KOPT-K1 (cell line): ENCODE data around the gene TMEM225.

ENCODE experiments used
- H3K27ac ChIP-seq: fragments of 200-600 bp; sonication (generic); 2 replicates; pipeline ENCODE4 v1.5.1; 2016; ENCODE audit warnings: antibody characterized with exemption, mild to moderate bottlenecking, low read depth, low read length; ENCODE audit not compliant: poor library complexity, severe bottlenecking
- H3K36me3 ChIP-seq: fragments of 200-600 bp; sonication (generic); 2 replicates; pipeline ENCODE4 v1.5.1; 2017; ENCODE audit warnings: antibody characterized with exemption, mild to moderate bottlenecking, low read length, moderate library complexity; ENCODE audit not compliant: insufficient read depth
- H3K9me3 ChIP-seq: fragments of 200-600 bp; sonication (generic); 2 replicates; pipeline ENCODE4 v1.5.1; 2017; ENCODE audit warnings: antibody characterized with exemption, low read length, mild to moderate bottlenecking; ENCODE audit not compliant: insufficient read depth, poor library complexity, severe bottlenecking

TMEM225 gene

DNA sequence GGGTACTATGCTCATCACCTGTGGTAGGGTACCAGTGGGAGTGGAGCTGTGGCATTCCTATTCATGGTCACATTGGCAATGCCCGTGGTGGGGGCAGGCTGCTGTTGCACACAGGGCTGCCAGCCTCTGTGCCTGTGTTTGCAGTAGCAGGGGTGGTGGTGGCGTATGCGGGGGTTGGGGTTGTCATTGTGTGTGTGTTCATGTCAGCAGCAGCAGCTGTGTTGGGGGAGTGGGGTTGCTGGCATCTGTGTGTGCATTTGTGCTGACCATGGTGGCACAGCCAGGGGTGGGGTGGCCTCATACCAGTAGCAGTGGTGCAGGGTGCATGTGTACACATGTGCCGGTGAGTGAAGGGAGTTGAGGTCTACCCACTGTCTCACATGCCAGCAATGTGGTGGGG lies 34.4 kb downstream of the TMEM225 start:
- Histone ChIP-seq H3K9me3 (no peaks in the 10 kb centered on the region), H3K36me3 (no peaks in the 10 kb centered on the region), H3K27ac (no peak overlapping the region)

DNA sequence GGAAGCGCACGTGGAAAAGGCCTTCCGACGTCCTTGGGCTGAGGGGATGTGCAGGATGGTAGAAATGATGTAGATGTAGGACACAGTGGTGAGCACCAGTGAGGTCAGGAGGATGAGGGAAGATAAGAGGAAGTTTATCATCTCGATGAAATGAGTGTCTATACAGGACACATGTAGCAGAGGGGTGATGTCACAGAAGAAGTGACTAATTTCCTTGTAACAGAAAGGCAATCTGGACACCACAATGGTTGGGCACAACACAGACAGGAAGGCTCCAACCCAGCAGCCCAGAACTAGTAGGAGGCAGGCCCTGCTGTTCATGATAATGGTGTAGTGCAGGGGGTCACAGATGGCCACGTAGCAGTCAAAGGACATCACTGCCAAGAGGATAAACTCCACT lies 44.3 kb downstream of the TMEM225 start:
- Histone ChIP-seq H3K9me3 (no peaks in the 10 kb centered on the region), H3K27ac (no peak overlapping the region), H3K36me3 (no peaks in the 10 kb centered on the region)

DNA sequence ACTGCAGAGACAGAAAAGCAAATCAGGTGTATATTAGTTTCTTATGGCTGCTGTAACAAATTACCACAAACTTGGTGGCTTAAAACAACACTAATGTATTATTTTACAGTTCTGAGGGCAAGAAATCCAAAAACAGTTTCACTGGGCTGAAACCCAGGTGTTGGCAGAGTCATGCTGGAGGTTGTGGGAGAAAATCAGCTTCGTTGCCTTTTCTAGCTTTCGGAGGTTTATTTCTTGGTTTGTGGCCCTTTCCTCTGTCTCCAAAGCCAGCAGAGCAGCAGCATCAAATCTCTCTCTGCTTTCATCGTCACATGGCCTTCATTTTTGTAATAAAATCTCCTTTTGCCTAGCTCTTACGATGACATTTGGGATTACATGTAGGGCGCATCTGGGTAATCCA lies 46.3 kb downstream of the TMEM225 start:
- Histone ChIP-seq H3K36me3 (no peaks in the 10 kb centered on the region), H3K9me3 (no peaks in the 10 kb centered on the region), H3K27ac (no peak overlapping the region)

DNA sequence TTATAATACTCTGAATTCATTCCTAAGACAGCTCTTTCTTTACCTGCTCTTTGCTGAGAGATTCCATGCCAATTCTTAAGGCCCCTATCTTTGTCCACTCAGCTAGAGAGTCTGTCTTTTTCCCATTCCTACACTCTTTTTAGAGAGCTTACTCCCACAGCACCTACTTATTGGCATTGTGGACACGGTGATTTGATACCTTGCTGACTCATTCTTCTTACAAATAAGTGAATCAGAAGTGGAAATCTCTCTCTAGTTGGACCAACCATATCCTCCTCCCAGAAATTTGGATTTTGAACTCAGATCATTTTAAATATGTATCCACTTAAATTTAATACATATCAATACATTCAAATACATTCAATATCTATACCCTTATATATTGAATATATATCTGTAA lies 46.8 kb downstream of the TMEM225 start:
- H3K9me3 ChIP-seq, result no peaks in the 10 kb centered on the region

DNA sequence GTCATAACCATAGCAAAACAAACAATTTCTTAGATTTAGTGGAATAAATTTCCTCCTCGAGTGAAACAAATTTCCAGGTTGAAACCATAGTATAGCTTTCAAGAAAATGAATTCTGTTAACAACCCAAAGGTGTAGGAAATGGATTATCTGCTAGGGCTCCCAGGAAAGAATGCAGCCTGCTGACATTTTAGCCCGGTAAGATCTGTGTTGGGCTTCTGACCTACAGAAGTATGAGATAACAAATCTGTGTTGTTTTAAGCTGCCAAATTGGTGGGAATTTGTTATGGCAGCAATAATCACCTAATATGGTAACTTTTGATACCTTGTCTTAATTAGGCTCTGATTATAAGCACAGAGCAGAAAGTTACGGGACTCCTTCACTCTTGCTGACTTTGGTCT lies 47.3 kb downstream of the TMEM225 start:
- H3K9me3 ChIP-seq, result no peaks in the 10 kb centered on the region
- H3K36me3 ChIP-seq, result no peaks in the 10 kb centered on the region
- H3K27ac ChIP-seq, result no peak overlapping the region

More for the DNA sequence above, 46.8 kb downstream of the TMEM225 start:
- Histone ChIP-seq H3K27ac (no peak overlapping the region), H3K36me3 (no peaks in the 10 kb centered on the region)

DNA sequence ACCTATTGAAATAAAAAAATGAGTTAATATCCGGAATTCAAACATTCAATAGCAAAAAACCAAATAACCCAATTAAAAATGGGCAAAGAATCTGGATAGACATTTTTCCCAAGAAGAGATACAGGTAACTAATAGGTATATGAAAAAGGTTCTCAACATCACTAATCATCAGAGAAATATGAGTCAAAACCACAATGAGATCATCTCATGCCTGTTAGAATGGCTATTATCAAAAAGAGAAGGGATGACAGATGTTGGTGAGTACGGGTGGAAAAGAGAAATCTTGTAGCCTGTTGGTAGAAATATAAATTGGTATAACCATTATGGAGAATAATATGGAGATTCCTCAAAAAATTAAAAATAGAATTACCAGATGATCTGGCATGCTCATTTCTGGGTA lies 52.4 kb downstream of the TMEM225 start:
- Histone ChIP-seq H3K27ac (no peak overlapping the region), H3K9me3 (no peaks in the 10 kb centered on the region), H3K36me3 (no peaks in the 10 kb centered on the region)
